ENCODE data around the gene LAMA3.

- TF ChIP-seq CTCF (conservative IDR thresholded peaks at IDR 0.05; ENCODE audit: low read depth in 2 of 2) (no peak), EZH2 (IDR thresholded peaks at IDR 0.05; ENCODE audit: low read depth, unreplicated experiment) (no peak), POLR2AphosphoS5 (IDR thresholded peaks at IDR 0.05; ENCODE audit: low read depth) (no peak), ZNF114 (CRISPR knock-in tag; IDR thresholded peaks at IDR 0.05) (no peak), EZH2phosphoT487 (IDR thresholded peaks at IDR 0.05; ENCODE audit: unreplicated experiment) (no peak), REST (IDR thresholded peaks at IDR 0.05; ENCODE audit: unreplicated experiment) (no peak)
These were observed 7.2 kb upstream of the LAMA3 start for GRCh38 chr18:23682045-23682444.
